SW 1271 (cell line): ENCODE results near the gene DCUN1D5.

ENCODE experiments used
- DNase-seq, 2 experiments: peaks; one replicate each; lab custom pipeline; 2025; lab: John Stamatoyannopoulos, UW

DCUN1D5 gene

GRCh38 chr11:103091801-103092524 lies at the start of gene DCUN1D5:
DCUN1D5 (minus strand) TSS chr11:103092160; CDS start chr11:103091872, 288 bp downstream.
- DNase-seq, result peak; percentile 98

- no peak for DNase-seq
These were observed 33.5 kb upstream of the DCUN1D5 start for GRCh38 chr11:103125462-103125861.

DNA sequence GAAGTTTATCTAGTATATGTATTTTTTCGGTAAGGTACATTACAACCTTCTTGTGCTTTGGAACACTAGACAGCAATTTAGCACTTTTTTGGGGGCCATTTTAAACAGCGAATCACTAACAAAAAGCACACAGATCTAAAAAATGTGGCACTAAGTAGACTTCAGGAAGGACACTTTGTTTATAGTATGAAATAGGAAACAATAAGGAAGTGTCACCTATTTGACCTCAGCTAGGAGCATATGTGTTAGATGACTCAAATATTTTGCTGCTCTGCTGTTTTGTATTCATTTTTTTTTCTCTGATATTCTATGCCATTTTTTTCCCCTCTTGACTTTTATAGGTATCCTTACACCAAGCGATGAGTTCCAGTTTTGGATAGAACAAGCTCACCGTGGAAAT lies 22.9 kb upstream of the DCUN1D5 start:
- no peak for DNase-seq

- DNase-seq, result no peak
These were observed 20.4 kb upstream of the DCUN1D5 start for GRCh38 chr11:103112364-103112763.

DNA sequence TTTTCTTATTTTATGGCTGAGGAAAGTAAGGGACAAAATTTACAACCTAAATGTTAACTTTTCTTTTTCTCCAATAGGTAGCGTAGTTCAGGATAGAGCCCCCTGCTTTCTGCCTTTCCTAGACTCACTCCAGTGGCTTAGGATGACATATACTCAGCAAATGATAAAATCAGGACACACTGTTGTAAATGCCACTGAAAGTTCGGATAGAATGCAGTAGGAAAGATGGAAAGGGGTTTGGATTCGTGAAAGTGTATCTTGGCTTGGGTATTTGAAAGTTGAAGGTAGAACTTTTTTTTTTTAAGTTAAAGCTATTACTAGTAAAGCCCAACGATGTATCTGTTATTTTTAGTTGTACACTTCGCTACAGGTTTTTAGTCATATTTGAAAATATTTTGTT lies 19.4 kb upstream of the DCUN1D5 start:
- DNase-seq, result no peak

- peak in 1 of 2 experiments; percentile 66 for DNase-seq
These were observed 18.4 kb upstream of the DCUN1D5 start for GRCh38 chr11:103110391-103110790.

DNA sequence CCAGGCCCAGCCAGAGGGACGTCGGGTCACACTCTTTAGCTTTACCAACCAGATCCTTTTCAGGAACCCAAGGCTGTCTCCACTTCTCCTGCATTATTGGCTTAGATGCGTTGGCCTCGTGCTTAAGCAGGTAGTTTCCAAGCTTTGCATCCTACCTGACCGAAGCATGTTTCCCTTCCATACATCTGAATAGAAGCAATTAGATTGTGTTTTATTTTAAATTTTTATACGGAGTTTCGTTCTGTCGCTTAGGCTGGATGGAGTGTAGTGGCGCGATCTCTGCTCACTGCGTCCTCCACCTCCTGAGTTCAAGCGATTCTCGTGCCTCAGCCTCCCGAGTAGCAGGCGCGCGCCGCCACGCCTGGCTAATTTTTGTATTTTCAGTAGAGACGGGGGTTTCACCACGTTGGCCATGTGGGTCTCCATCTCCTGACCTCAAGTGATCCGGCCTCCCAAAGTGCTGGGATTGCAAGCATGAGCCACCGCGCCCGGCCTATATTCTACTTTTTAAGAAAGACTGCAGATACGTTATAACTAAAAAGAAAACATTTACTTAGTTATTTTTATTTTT lies 17.9 kb upstream of the DCUN1D5 start:
- DNase-seq, result no peak

DNA sequence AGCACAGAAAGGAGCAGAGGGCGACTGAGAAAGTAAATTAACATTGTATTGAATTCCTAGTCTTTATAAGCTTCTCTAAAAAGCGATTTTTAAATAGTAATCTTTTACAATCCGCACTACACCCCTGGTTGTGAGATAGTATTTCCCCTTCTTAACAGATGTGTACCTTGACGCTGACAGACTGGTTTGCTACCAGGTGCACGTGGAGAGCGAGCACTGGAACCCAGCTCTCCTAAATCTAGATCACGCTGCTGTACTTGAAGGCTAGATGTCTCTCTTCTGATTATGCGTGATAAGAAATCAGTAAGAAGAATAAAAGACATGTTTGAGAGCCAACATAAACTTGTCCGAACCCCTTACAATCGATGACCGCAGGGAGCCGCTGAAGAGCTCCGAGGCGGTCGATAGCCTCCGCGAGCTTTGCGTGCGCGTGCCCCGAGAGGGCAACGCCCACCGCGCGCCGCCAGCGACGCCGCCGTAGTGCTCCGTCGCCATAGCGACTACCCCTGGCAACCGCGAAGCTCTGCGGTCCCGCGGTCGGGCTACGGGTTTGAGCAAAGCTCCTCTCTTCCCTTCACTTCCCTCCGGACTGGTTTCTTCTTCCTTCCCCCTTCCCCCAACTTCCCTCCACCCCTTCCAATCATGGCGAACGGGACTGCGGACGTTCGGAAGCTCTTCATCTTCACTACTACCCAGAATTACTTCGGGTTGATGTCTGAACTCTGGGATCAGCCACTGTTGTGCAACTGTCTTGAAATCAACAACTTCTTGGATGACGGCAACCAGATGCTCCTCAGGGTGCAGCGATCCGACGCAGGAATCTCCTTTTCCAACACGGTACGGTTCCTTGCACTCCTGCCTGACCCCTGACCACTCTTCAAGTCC lies 17.2 kb upstream of the DCUN1D5 start, which contains the start of gene DYNC2H1:
DYNC2H1 (plus strand) TSS at position 494 of the 885 bp plus-strand sequence; CDS start at position 643, 149 bp downstream.
- DNase-seq, result peak; percentile 95 to 98

- DNase-seq, result no peak
These were observed 5.3 kb upstream of the DCUN1D5 start for GRCh38 chr11:103097279-103097678.

DNA sequence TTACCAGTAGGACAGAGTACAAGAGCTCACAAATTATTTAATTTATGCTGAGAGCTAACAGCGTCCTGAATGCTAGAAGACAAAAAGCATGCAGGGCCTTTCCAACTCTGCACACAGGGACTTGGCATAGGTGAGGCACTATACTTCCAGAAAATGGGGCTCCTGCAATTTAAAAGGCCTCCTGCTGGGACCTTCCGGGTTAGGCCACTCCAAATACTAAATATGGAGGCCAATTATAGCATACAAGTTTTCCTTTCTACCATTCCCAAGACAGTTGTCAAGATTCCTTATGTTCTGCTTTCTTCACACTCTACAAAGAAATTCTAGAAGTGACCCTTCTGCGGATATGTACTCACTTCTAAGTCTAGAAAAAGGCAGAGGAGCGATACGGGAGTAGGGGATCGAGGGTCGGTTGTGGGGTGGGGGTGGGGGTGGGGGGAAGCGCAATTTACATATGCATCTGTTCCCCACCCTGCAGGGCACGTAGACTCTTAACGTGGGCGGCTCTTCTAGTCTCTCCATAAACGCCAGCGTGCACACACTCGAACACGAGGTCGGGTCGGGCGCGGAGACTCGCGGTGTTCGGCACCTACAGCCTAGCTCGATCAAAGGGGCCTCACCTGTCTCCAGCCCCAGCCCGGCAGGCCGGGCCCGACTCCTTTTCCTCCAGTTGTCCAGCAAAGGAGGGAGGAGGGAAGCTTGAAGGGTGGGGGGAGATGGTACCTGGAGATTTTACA lies 728 bp downstream of the DCUN1D5 start:
- peak; percentile 38 to 78 for DNase-seq

GRCh38 chr11:103086461-103086860 lies 5.5 kb downstream of the DCUN1D5 start:
- no peak for DNase-seq

GRCh38 chr11:103085758-103086365 lies 6.1 kb downstream of the DCUN1D5 start:
- no peak for DNase-seq

- no peak for DNase-seq
These were observed 12.1 kb downstream of the DCUN1D5 start for GRCh38 chr11:103079833-103080232.

- DNase-seq, result no peak
These were observed 13.2 kb downstream of the DCUN1D5 start for GRCh38 chr11:103078710-103079109.

- no peak for DNase-seq
These were observed 14.4 kb downstream of the DCUN1D5 start for GRCh38 chr11:103077554-103077953.

GRCh38 chr11:103076361-103076760 lies 15.6 kb downstream of the DCUN1D5 start:
- DNase-seq, result no peak

DNA sequence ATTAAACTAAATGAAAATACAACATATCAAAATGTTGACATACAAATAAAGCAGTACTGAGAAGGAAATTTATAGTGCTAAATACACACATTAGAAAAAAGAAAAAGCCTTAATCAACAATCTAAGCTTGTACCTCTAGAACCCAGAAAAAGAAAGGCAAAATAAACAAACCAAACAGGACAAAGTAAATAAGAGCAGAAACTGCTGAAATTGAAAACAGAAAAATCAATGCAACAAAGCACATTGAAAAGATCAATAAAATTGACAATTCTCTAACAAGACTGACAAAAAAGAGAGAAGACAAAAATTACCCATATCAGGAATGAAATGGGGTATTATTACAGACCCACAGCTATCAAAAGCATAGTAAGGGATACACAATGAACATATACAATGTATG lies 21.0 kb downstream of the DCUN1D5 start:
- no peak for DNase-seq

- DNase-seq, result no peak
These were observed 21.8 kb downstream of the DCUN1D5 start for GRCh38 chr11:103070142-103070541.

- no peak for DNase-seq
These were observed 22.6 kb downstream of the DCUN1D5 start for GRCh38 chr11:103069367-103069766.

DNA sequence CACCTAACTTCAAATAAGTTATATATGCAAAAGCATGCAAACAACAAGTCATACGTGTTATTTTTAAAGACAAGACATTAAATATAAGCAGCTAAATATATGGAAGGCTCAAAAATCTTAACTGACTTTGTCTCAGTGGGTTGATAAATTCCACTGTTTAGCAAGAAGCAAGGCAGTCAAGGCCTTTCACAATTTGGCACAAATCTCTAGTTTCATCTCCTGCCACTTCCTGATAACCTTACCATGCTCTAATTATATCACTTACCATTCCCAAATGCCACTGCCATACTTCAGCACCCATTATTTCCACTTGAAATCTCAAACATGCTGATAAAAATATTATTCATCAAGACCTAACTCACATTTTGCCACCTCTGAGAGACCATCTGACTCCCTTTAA lies 24.8 kb downstream of the DCUN1D5 start:
- DNase-seq, result no peak

DNA sequence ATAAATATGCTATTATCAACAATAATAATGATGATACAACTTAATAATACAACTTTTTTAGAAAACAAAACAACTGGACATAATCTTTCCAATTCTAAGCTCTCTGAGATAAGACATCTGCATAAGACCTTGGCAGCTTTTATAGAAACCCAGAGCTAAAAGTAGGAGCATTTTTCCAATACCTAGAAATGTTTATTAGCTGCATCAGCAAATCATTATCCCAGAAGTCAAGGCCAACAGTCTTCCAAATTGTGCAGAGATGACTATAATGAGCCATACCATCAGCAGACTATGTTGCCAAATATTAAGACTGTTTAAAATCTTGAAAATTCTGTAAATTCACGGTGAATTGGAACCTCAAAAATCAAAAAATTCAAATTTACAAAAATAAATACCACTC lies 30.3 kb downstream of the DCUN1D5 start:
- no peak for DNase-seq
